ENCODE results near the gene MYRIP.

Gene MYRIP

DNA sequence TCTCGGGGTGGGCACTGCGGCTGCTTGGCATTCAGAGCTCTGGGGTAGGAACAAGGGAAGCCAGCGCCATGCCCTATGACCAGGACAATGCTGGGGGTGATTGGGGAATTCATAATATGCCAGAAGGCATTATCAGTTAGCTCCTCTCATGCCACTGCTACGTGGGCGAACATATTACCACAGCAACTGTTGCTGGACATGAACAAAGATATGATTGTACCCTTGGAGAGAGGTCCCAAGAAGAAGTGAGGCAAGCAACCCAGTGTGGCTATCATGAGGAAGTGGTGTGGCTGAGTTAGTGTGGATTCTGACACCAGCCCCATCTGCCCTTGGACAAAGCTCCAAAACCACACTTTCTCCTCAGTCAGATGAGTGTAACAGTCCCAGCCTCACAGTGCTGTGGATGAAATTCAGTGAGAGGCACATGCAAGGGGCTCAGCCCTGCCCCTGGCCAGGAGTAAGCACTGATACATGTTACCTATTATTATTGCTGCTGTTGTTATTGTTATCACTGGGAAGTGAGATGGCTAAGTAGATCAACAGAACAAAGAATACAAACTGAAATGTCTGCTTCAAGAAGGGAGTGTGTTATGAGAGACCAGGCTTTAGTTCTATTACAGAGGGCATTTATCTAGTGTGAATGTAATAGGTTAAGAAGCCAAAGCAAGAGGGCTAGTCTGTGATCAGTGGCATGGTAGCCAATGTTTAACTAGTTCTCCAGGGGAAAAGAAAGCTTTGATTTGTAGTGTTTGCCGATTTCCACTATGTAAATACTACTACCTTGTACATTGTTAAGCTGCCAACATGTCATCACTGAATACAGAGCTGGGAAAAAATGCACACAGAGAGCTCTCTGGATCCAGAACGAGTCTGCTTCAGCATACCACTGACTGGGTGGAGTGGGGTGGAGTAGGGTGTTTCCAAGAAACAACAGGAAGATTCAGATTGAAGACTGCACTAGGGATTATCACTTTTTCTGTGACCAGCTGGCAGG lies 277.8 kb downstream of the MYRIP start:
- DNase-seq: no peak

DNA sequence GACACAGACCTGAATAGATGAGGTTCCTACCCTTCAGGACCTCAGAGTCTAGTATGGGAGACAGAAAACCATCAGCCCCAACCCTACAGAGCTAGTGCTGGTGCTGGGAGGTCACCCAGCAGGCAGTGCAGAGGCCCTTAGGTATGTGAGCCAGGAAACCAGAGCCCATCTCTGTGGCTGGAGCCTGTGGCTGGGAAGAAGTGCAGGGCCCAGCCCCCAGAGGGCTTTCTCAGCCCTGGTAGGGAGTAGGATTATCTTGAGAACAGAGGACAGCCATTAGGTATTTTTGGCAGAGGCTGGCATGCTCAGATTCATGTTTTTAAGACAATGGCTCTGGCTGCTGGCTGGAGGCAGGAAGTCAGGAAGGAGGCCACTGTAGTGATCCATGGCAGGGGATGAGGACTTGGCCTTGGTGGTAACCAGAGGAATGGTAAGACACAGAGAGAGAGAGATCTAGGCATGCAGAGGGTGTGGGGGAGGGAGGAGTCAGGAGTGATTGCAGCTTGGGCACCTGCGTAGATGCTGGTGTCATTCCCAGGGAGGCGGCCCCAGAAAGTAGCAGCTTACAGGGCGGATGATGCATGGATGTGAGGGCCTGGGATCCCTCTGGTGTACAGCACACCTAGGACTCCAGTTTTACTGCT lies 279.2 kb downstream of the MYRIP start:
- DNase-seq: no peak

DNA sequence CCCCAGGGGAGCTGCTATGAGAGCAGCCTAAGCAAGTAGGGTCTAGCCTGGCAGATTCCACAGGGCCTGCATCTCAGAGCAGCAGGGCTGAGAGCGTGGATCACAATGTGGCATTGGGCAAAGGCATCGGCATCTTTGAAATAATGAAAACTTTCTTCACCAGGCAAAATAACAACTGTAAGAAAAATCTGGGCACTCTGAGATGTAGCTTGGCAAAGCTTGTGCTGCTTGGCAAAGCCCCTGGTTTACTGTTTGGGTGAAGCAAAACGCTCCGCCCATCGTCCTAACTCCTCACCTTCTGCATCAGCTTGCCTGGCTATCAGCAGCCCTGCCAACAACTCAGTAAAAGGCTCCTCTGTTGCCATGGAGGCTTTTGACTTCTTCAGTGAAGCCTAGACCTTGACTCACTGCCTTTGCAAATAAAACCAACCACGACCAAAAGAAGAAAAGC lies 287.3 kb downstream of the MYRIP start:
- no peak for DNase-seq

DNA sequence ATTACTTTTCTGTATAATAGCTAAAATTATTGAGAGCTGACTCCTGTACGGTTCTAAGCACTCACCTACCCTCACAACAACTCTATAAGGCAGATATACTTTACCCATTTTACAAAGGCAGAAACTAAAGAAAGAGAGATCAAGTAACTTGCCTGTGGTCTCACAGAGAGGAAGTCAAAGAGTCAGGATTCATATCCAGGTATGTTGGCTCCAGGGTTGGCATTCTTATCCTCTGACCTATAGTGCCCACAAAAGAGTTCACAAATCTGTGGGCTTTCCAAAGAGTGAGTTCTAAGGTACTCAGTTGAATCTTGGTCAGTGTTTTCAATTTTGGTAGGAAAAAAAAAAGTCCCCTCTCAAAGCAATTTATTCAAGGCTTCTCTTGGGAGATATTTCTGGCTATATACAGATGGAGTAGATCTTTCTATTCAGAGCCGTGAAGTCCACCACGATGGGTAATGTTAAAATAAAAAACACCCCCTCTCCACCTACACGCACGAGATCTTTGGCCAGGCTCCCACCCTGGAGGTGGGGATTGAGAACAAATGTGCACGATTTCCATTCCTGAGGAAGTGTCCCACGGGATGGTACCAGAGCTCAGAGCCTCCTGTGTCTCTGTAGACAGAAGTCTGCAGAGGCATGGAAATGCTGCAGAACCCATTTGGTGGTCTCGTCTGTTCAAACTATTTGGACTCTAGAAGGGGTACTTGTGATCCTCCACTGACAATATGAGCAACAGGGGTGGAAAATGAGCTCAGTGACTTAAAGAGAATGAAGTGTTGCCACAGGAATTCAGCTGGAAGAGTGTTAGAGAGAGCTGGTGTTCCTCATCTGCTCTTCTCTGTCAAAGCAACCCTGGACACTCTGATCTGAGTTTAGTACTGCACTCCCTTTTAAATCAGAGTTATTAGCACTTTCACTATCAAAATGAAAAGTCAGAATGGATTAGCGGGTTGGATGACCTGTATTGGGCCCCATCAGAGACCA lies 288.0 kb downstream of the MYRIP start:
- no peak for DNase-seq

DNA sequence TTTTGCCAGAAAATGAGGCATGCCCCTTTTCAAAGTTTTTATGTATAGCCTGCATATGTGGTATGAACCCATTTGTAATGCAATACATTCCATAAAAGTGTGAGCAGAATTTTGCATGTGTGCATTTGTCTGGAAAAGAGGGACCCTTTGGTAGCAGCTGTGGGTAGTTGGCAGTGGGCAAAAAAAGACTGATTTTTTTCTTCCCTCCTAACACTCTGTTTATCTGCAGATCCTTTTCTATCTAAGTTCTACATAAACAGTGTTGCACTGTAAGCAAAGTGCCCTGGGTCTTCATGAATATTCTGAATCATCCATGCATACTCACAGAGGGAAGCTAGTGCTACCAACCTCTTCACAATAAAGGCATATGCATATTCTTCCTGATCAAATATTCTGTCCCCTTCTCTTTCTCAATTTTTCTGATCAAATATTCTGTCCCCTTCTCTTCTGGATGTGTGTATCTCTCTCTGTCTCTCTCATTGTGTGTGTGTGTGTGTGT lies 288.9 kb downstream of the MYRIP start:
- no peak for DNase-seq

DNA sequence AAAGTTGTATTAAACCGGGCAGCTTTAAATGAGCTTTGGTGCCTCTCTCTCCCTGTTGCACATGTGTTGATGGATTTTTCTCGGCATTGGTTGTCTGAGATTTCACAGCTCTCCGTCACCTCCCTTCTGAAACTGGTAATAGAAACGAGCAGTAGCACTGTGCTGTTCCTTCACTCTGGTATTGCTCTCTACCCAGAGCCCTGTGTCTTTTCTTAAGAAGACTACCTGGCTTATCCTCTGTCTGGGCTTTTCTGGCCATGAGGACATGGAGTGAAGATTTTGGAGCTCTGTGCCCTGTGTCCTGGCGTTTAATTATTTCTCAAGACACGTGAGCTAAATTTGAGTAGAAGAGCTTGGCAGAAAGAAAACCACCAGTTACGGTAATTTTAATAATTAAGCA lies 290.5 kb downstream of the MYRIP start:
- no peak for DNase-seq

DNA sequence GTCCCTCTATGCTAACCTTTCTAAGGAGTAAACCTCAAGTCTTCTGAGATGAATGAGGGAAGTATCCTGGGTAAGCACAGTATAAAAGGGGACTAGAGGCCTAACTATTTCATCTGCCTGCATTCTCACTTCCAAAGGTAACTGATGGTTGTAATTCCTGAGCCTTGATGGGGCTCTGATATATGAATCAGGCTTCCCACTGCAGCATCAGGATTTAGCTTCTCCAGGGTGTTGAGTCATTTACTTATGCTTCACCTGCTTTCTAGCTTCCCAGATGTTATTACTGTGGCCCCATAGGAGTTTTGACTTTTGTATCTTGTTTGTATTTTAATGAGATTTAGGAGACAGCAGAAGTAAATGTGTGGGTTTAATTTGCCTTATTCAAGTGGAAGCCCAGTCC lies 292.8 kb downstream of the MYRIP start:
- no peak for DNase-seq

DNA sequence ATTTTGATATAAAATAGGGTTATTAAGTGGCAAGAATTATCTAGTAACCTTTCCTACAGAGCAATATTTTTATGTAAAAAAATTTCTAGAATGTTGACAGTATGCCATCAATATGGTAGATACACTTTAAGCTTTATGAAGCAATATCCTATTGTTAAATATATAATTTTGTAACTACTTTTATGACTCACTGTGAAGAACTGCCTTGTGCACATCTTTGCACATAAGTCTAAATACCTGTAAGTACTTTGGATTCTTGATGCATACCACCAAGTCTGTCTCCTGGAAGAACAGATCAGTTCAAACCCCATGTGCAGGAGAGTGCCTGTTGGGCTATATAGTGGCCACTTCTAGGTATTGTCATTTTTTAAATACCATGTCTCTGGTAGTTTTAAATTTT lies 294.4 kb downstream of the MYRIP start:
- no peak for DNase-seq

DNA sequence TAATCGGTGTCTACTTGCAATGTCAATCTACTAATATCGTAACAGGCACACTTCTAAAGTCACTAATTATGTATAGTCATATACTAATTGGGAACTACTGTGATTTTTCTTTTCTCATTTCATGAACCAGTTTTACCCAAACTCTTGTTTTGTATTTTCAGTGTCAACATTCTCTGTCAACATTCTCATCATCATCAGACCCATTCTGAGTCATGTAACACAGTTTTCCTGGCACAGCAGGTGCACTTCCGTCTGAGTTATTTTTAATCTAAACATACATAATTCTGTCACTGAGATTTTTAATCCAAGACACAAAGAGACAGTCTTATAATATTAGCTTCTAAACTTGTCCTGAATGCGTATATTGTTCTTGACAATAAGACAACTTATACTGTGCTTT lies 295.0 kb downstream of the MYRIP start:
- no peak for DNase-seq

DNA sequence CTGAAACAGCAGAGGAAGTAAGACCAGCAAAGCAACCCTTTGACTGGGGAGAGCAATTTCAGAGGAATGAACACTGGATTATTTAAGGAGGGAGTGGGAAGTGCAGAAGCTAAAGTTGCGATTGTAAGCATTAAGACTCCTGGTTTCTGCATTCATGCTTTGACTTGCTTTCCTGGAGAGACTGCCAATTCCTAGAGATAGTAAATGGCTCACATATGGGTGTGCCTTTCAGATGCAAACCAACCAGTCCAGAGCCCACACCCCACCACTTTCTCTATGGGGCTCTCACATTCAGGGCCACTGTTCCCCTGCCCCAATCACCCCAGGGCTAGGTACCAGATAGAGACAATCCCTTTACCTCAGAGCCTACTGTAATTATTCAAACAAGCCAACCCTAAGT lies 299.2 kb downstream of the MYRIP start:
- DNase-seq: no peak

DNA sequence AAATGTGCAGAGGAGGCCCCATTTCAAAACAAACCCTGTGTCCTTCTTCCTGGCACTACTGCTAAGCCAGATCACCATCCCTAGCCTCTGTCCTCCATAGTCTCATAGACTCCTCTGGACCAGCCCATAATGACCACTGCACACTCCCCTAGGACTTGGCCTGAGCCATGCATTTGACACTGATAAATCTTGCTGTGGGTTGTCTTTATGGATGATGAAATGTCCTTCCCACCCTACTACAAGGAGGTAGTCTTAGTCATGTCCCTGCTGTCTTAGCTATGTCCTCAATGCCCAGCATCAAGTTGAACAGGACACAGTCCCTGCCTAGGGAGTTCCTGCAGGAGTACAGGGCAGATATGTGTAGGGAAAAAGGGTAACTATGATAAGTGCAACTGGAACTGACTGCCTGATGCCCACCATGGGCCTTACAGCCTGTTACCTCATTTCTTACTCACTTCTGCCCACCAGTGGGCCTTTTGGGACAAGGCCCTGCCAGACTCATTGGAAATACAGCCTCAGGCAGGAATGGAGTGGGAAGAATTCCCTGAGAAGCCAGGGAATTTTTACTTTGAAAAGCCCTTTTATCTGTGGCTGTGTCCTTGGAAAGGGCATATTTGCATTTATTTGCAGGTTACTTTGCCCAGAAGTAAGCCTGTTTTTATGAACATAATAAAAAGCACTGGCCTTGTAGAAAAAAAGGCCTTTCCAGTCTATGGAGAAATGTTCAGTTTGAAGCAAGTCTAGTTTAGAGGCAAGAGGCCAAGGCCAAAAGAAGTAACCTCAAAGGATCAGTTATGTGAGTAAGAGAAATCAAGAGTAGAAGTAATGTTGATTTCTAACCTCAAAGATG lies 300.5 kb downstream of the MYRIP start:
- DNase-seq: no peak

DNA sequence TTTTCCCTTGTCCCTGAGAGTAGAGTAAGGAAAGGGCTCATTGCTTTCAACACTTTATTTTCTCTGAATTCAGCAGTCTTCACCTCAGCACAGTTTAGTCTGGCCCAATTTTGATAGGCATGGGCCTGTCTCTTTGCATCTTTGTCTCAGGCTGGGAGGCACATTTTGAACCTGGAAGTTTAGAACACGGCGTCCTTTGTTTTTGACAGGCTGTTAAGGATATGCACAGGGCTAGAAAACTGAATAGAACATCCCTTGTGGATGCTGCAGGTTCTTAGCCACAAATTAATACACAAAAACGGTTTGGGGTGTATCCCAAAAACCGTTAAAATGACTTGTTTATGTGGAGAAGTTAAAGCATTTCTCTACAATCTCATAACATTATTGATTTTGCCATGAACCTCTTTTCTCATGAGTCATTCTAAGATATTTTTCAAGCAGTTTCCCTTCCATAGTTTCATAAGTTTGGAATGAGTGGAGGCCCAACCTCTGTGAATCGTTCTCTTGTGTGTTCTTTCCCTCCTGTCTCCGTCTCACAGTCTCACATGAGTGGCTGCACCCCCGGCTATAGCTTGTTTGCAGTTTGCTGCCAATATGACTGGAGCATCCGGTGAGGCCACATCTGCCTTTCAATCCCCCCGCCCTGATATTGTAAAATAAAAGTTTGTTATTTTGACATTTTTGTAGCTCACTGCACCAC lies 307.2 kb downstream of the MYRIP start:
- no peak for DNase-seq

DNA sequence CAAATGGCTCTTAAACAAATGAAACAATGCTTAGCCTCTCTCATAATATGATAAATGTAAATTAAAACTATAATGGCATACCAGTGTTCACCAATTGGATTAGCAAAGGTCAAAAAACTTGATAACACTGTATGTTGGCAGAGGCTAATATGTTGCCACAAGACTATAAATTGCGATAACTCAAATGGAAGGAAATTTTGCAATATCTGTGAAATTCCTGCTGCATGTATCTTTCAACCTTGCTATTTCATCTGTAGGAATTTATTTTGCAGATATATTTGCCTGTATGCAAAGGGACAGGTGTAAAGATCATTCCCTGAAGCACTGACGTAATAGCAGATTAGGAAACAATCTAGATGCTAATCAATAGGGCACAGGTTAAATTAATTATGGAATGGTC lies 308.7 kb downstream of the MYRIP start:
- DNase-seq: no peak

DNA sequence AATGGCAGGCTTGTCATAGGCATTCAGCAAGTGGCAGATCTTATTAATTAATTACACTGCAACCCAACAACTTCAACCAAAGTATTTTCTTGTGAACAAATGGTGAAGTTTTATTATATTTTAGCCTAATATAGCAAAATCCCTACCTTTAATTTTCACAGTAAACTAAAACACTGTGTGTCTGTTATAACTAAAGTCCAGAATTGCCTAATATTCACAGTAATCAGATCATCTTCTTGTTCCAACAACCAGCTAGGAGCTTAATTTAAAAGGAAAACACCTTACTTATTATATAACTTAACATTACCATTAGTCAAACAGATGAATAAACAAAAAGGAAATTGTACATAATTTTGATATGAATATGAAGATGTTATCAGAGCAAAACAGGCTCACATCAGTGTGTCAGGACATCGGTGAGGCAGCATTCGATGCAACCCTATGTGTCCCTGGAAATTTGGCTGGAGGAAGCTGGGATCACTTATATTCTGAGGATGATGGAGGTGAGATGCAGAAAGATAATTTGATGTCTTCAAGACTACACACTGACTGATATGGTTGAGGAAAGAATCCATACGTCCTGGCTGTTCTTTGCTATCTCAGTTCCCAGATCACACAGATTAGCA lies 310.8 kb downstream of the MYRIP start:
- no peak for DNase-seq

DNA sequence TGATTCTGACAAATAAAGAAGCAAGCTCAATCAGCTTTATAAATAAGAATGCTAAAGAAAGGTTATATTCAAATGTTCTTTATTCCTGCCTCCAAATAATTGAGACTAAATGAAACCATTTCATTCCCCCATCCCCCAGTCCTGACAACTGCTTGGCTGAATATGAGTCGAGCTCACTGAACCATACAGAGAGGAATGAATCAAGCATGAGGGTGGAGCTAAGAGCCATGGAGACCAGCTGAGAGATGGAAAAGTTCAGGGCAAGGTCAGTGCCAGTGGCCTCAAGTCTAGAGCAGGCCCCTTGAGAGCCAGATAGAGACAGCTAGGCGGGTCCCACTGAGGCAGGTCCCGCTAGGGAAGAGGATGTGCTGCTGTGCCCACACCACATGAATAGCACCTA lies 311.4 kb downstream of the MYRIP start:
- DNase-seq: no peak

DNA sequence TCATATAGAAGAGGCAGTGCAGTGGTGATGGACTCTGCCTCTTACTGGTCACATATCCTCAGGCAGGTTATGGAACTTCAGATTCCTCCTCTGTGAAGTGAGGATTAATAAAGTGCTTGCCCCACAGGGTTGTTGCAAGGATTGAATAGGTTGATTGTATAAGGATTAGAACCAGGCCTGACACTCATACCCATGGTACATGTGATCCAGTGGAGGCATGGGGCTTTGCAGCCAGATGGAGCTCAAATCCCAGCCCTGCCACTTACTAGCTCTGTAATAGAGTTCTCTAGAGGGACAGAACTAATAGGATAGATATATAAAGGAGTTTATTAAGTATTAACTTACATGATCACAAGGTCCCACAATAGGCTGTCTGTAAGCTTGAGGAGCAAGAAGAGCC lies 315.5 kb downstream of the MYRIP start:
- no peak for DNase-seq

DNA sequence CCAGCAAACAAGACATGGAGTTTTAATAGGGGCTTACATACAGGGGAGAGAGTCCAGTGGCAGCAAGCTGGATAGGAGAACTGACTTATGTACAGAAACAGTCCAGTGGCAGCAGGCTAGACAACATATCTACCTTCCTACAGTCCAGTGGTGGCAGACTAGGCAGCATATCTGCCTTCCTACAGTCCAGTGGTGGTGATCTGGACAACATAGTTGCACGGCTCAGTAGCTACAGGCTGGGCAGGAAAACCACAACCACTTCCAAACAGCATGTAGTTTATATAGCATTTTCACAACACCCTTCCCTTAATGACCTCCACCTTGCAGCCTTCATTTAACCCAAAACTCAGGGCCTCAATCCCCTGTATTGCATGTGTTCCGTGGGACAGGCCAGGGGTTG lies 318.8 kb downstream of the MYRIP start:
- no peak for DNase-seq

DNA sequence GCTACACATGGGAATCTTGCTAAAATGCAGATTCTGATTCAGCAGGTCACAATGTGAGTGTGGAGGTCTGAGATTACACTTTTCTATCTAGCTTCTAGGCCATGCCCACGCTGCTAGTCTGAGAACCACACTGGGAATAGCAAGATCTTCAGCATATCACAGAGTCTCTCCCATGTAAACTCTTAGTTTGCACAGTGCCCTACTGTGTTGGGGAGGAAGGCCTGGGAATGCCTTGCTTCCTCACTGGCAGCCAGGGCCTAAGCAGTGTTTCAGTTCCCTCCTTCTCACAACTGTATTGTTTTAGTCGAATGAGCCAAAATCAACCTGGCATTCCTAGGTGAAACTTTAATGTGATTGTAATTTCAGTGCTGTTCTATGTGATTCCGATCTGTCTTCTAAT lies 320.1 kb downstream of the MYRIP start:
- no peak for DNase-seq

DNA sequence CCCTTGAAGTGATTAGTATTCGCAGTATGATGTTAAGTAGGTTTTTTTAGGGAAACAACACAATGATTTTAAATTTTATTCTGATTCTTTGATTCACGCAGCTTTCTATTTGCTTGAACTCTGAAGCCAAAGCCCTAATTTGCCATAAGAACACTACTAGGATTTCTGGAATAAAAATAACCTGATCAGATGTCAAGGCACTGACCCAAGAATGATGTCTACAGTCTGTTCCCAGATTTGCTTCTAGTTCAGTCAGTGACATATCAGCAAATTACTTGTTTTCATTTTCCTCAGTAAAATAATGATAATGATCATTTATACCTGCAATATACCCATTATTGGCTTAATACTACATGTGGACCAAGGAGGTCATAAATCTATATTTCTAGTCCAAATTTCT lies 320.6 kb downstream of the MYRIP start:
- DNase-seq: no peak

DNA sequence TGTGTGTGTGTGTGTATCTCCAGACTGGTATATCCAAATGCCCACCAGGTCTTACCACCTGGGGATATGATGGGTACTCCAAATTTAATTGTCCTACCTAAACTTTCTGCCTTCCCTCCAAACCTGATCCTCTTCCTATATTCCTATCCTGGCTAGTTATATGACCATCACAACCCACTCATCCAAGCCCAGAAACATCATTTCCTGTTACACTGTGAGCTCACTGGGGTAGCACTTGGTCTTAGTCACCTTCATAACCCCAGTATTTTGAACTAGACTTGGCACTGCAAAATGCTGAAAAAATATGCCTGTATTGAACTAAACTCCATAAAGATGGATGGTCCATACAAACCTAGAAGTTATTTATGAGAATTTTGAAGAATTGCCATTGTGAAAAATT lies 321.3 kb downstream of the MYRIP start:
- DNase-seq: no peak

Measured in CD4-positive, alpha-beta T cell treated with Interleukin-6 for 4 hours (primary cell).